Bronchial epithelial cell (primary cell): ENCODE results near the gene GNG5. TPM values are rescaled to one million over a fixed set of nuclear protein-coding genes. Genes with fewer than 3 reads are reported as not detected.
"Not testable (repeated sequence)": the region's sequence is repeated elsewhere in the genome, so short reads cannot be mapped to it uniquely, and the experiment has no call there.

Experiments
- DNase-seq: peaks from one replicate; pipeline ENCODE4 v3.0.0-alpha.2; 2010; ENCODE audit warnings: low read depth
- FAIRE-seq: peaks from 2 replicates; lab custom pipeline; 2011; peaks lifted over from hg19 to GRCh38; lab: Jason Lieb, UNC
- H3K27me3 ChIP-seq: 2 replicates; pipeline ENCODE4 v1.5.1; 2011; ENCODE audit warnings: low read length; ENCODE audit not compliant: control insufficient read depth, insufficient read depth
- H3K36me3 ChIP-seq: 2 replicates; pipeline ENCODE4 v1.5.1; 2011; ENCODE audit warnings: low read length; ENCODE audit not compliant: control insufficient read depth, insufficient read depth
- H3K4me3 ChIP-seq: 2 replicates; pipeline ENCODE4 v1.5.1; 2011; ENCODE audit warnings: mild to moderate bottlenecking, low read depth, low read length, control low read depth
- total RNA-seq: library from RNA; depleted of rRNA; stranded (reverse); fragments of >200 nt; gene quantifications from 2 replicates; pipeline ENCODE4 v1.2.1, GENCODE V29; 2014
- TF ChIP-seq, protein P1 (sequence below): IDR thresholded peaks from 2 replicates; pipeline ENCODE4 v1.5.1; 2011; ENCODE audit warnings: mild to moderate bottlenecking, moderate library complexity, low read length, control low read depth, inconsistent platforms; ENCODE audit not compliant: insufficient read depth, severe bottlenecking

The GNG5 gene
- total RNA-seq, 1 donor from 2014 or later: 8.4 TPM

DNA sequence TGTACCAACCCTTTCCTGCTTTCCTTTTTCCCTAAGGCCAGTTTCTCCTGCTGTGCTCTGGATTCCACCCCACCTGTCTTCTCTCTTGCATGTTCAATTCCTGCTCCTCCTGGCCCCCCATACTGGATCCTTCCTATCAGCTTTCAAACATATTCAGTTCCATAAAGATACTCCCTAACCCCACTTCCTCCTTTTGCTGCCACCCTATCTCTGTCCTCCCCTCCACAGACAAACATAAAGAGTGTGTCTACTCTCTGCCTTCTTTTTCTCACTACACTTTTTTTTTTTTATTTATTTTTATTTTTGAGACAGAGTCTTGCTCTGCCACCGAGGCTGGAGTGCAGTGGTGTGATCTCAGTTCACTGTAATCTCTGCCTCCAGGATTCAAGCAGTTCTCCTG, 44.3 kb downstream of the GNG5 start:
- no peaks in the 10 kb centered on the region for H3K36me3 ChIP-seq
- TF ChIP-seq, protein P1, sequence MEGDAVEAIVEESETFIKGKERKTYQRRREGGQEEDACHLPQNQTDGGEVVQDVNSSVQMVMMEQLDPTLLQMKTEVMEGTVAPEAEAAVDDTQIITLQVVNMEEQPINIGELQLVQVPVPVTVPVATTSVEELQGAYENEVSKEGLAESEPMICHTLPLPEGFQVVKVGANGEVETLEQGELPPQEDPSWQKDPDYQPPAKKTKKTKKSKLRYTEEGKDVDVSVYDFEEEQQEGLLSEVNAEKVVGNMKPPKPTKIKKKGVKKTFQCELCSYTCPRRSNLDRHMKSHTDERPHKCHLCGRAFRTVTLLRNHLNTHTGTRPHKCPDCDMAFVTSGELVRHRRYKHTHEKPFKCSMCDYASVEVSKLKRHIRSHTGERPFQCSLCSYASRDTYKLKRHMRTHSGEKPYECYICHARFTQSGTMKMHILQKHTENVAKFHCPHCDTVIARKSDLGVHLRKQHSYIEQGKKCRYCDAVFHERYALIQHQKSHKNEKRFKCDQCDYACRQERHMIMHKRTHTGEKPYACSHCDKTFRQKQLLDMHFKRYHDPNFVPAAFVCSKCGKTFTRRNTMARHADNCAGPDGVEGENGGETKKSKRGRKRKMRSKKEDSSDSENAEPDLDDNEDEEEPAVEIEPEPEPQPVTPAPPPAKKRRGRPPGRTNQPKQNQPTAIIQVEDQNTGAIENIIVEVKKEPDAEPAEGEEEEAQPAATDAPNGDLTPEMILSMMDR: no peak
- FAIRE-seq (no peak), DNase-seq (no peak)
- H3K4me3 ChIP-seq: no peak overlapping the region
- no peaks in the 10 kb centered on the region for H3K27me3 ChIP-seq

DNA sequence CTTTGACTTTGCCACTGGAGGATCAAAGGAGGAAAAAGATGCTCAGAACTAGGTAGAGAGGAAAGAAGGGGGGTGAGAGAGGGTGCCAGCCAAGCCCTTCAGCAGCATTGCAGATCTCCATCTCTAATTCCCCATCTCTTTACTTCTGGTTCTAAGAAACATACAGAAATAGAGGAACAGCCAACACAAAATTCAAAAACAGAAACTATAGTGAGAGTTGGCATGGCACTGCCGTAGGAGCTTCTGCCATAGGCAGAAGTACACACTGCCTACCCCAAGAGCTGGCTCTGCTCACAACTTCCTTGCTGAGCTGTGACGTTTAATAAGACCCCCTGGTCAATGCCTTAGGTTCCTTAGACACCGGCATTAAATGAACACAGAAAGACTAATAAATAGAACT, 53.9 kb downstream of the GNG5 start:
- Histone ChIP-seq H3K4me3 (no peak overlapping the region), H3K27me3 (no peaks in the 10 kb centered on the region), H3K36me3 (no peaks in the 10 kb centered on the region)
- DNase-seq (no peak), FAIRE-seq (no peak)
- TF ChIP-seq, protein P1: no peak

DNA sequence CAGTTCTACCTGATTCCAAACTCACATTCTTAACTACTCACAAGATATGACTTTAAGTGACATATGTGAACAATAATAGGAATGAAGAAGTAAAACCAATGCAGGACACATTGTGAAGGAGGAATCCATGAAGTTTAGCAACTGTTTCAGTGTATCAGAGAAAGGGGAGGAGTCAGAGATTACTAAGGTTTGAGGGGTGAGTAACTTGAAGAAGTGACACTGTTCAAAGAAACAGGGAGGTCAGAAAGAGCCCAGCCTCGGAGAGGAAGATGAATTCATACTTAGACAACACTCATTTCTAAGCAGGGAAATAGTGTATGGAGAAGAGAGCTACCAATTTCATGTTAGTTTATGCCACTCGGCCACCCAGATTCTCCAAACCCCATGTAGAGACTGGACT, 55.5 kb downstream of the GNG5 start:
- H3K27me3 ChIP-seq: no peaks in the 10 kb centered on the region
- DNase-seq (peak; percentile 64), FAIRE-seq (no peak)
- H3K4me3 ChIP-seq: no peak overlapping the region
- TF ChIP-seq, protein P1: no peak
- H3K36me3 ChIP-seq: no peaks in the 10 kb centered on the region

DNA sequence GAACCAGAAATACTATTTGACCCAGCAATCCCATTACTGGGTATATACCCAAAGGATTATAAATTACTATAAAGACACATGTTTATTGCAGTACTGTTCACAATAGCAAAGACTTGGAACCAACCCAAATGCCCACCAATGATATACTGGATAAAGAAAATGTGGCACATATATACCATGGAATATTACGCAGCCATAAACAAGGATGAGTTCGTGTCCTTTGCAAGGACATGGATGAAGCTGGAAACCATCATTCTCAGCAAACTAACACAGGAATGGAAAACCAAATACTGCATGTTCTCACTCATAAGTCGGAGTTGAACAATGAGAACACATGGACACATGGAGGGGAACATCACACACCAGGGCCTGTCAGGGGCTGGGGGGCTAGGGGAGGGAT, 57.7 kb downstream of the GNG5 start:
- H3K27me3 ChIP-seq, DNase-seq, H3K36me3 ChIP-seq, H3K4me3 ChIP-seq, FAIRE-seq: not testable (repeated sequence)

Other genes with a start within 250 kb of the GNG5 start
- 0.26 and 0.77 TPM in 2 replicates for gene SAMD13, start 204.9 kb downstream of the GNG5 start, total RNA-seq
- gene DNASE2B, start 108.1 kb downstream of the GNG5 start, total RNA-seq: not detected in 2 replicates
- 31.6 and 41.5 TPM in 2 replicates for gene RPF1, start 27.3 kb downstream of the GNG5 start, total RNA-seq
- gene SPATA1, start 195 bp downstream of the GNG5 start, total RNA-seq: 0.26 and 0.38 TPM in 2 replicates
- gene CTBS, start 67.9 kb upstream of the GNG5 start, total RNA-seq: 7.4 and 7.7 TPM in 2 replicates
- gene SSX2IP, start 183.9 kb upstream of the GNG5 start, total RNA-seq: 11.6 and 11.8 TPM in 2 replicates